Kidney epithelial cell (primary cell): ENCODE data around the gene ACSS3. TPM values are rescaled to one million over a fixed set of nuclear protein-coding genes. Genes with fewer than 3 reads are reported as not detected.

Source experiments
- DNase-seq: peaks from one replicate; pipeline ENCODE4 v3.0.0-alpha.2; 2010; ENCODE audit warnings: low read depth
- H3K27me3 ChIP-seq: 2 replicates; pipeline ENCODE4 v1.6.0; 2011; ENCODE audit warnings: low read length; ENCODE audit not compliant: control insufficient read depth, insufficient read depth
- H3K36me3 ChIP-seq: 2 replicates; pipeline ENCODE4 v1.5.1; 2011; ENCODE audit warnings: low read length; ENCODE audit not compliant: control insufficient read depth, insufficient read depth
- H3K4me3 ChIP-seq: 2 replicates; pipeline ENCODE4 v1.5.1; 2011; ENCODE audit warnings: low read depth, mild to moderate bottlenecking, control low read depth, low read length
- total RNA-seq: library from RNA; depleted of rRNA; stranded (reverse); fragments of >200 nt; gene quantifications from 2 replicates; pipeline ENCODE4 v1.2.3, GENCODE V29; 2015
- TF ChIP-seq, protein P1 (sequence below): IDR thresholded peaks from 2 replicates; pipeline ENCODE4 v1.5.1; 2011; ENCODE audit warnings: mild to moderate bottlenecking, moderate library complexity, low read length, control low read depth, inconsistent platforms; ENCODE audit not compliant: insufficient read depth, poor library complexity, severe bottlenecking

Gene ACSS3
- total RNA-seq, 1 donor from 2014 or later = 5.5 TPM

DNA sequence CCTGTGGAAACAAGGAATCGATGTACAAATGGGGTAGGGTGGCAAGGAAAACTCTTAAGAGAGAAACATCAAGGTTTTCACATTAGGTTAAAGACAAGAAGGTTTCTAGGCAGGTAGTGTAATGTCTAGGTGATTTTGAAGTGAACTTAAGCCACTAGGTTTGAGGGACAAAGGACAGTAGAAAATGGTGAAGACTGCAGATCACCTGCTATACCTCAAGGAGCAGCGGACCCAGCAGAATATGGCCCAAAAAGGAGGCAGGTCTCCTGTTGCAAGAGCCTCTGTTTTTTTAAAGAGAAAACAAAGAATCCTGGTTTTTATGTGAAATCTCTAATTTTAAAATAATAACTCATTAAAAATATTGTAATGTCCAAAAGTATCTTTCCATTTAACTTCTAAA, 178.1 kb downstream of the ACSS3 start:
- DNase-seq = no peak
- TF ChIP-seq, protein P1, sequence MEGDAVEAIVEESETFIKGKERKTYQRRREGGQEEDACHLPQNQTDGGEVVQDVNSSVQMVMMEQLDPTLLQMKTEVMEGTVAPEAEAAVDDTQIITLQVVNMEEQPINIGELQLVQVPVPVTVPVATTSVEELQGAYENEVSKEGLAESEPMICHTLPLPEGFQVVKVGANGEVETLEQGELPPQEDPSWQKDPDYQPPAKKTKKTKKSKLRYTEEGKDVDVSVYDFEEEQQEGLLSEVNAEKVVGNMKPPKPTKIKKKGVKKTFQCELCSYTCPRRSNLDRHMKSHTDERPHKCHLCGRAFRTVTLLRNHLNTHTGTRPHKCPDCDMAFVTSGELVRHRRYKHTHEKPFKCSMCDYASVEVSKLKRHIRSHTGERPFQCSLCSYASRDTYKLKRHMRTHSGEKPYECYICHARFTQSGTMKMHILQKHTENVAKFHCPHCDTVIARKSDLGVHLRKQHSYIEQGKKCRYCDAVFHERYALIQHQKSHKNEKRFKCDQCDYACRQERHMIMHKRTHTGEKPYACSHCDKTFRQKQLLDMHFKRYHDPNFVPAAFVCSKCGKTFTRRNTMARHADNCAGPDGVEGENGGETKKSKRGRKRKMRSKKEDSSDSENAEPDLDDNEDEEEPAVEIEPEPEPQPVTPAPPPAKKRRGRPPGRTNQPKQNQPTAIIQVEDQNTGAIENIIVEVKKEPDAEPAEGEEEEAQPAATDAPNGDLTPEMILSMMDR = no peak
- Histone ChIP-seq H3K36me3 (no peaks in the 10 kb centered on the region), H3K4me3 (no peak overlapping the region), H3K27me3 (no peaks in the 10 kb centered on the region)

DNA sequence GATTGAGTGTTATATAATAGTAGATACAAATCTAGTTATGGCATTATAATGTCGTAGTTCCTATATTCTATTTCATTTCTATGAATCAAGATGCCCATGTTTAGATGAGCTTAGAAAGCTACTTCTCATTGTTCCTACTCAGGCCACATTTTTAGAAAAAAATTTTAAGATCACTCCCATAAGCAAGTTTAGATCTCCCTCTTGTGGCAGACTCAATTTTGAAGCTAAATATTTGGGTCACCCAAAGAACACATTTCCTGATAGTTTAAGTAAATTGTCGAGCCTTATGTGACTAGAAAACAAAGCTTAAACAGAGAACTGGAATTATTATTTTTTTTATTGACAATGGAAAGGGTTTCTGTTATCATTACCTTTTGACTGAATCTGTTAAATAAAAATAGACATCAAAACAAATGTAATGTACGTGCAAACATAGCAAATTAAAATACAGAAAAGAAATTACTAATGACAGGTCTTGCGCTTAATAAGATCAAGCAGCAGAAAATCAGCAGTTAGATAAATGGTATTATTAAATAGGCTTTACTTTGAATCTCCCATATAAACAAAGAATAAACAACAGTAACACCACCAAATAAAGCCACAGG, 180.2 kb downstream of the ACSS3 start:
- TF ChIP-seq, protein P1 = peak; percentile 43

DNA sequence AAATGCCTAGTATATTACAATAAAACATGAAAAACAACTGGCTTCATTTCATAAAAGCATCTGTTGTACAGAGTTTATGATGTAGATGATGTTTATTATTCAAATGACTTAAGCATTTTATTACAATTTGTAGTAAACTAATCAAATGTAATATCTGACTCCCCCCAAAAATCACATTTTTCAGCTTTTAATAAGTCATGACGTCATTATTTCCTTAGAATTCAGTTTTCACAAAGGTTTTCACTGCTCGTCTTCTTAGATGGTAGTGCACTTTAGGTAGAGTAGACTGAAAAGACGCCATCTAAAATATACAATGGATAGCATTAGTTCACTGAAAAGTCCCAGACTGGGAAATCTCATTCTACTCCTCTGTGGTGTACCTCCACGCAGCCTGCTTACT, 181.5 kb downstream of the ACSS3 start:
- no peaks in the 10 kb centered on the region for H3K27me3 ChIP-seq
- H3K4me3 ChIP-seq = no peak overlapping the region
- no peaks in the 10 kb centered on the region for H3K36me3 ChIP-seq
- no peak for DNase-seq
- TF ChIP-seq, protein P1 = no peak

More for the DNA sequence above, 180.2 kb downstream of the ACSS3 start:
- Histone ChIP-seq H3K36me3 (no peaks in the 10 kb centered on the region), H3K4me3 (no peak overlapping the region), H3K27me3 (no peaks in the 10 kb centered on the region)
- peak; percentile 10 for DNase-seq

DNA sequence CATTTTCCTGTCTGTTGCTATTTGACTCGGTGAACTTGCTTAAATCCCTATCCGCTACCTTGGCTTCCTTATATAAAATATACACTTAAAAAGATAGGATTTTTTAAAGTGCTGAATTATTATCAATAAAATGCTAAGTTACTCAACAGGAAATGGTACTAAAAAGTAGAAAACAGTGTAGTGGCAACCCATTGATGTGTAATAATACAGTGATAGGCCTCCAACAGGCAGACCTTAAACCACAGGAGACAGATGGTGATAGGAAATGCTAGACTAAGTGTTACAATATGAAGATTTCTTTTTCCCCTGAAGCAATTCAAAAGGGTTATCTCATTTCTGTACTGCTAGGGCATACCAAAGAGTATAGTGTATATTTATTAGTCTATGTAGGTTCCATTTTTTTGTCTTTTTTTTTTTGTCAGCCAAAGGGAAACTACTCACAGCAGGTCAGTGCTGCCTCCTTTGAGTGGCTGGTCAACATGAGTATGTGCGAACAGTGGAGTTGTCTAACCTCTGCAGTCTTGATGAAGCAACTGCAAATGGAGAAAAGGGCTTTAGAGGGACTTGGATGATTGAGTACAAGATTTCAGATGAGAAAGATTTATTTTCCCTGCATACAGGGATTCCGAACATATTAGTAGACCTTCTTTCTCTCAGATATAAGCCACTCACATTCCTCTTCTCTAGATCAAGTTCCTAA, 183.8 kb downstream of the ACSS3 start:
- DNase-seq = no peak
- no peak overlapping the region for H3K4me3 ChIP-seq
- TF ChIP-seq, protein P1 = no peak
- H3K27me3 ChIP-seq = no peaks in the 10 kb centered on the region
- H3K36me3 ChIP-seq = no peaks in the 10 kb centered on the region

DNA sequence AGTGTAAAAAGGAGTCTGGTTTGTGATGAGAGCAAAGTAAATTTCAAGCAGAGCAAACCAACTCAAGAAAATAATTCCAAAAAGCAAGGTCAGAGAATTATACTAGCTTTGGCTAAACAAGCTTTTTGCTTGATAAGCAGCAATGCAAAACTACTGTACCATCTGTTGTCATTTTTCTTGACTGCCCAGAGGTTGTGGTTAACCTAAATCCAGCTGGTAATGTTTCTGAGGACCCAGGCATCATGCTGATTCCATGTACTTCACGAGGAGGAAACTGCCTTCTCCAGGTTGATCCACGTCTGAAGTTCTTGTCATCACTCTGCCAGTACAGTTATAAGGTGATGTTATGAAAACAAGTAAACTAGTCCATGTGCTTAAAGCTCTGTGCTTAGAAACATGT, 185.2 kb downstream of the ACSS3 start:
- H3K27me3 ChIP-seq = no peaks in the 10 kb centered on the region
- TF ChIP-seq, protein P1 = no peak
- H3K36me3 ChIP-seq = no peaks in the 10 kb centered on the region
- no peak overlapping the region for H3K4me3 ChIP-seq
- no peak for DNase-seq

DNA sequence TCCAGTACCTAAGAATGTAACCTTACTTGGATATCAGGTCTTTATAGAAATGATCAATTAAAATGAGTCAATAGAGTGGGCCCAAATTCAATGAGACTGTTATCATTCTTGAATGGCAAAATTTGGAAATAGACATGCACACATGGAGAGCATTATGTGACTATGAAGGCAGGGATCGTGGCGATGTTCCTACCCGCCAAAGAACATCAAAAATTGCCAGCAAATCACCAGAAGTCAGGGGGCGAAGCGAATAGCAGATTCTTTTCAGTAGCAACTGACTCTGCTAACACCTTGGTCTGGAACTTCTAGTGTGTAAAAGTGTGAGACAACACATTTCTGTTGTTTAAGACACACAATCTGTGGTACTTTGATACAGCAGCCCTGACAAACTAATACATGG, 192.5 kb downstream of the ACSS3 start:
- TF ChIP-seq, protein P1 = no peak
- no peaks in the 10 kb centered on the region for H3K36me3 ChIP-seq
- no peak overlapping the region for H3K4me3 ChIP-seq
- DNase-seq = no peak
- H3K27me3 ChIP-seq = no peaks in the 10 kb centered on the region
